Measurements from ENCODE around the gene KAZN. TPM values are rescaled to one million over a fixed set of nuclear protein-coding genes. Genes with fewer than 3 reads are reported as not detected.
"Not testable (repeated sequence)": the region's sequence is repeated elsewhere in the genome, so short reads cannot be mapped to it uniquely, and the experiment has no call there.

KAZN gene
- total and polyA plus RNA-seq, 4 donors: 7.6 to 18.8 (median 11.2) TPM

GRCh38 chr1:14959059-14959694 lies 360.7 kb downstream of the KAZN start:
- Histone ChIP-seq H3K27ac (ENCODE audit: low read depth in 1 of 2, low read length in 1 of 2) (no peak overlapping the region), H3K27me3 (ENCODE audit: control insufficient read depth in 3 of 3, insufficient read depth in 3 of 3, low read length in 2 of 3) (no peaks in the 10 kb centered on the region), H3K4me1 (ENCODE audit: control insufficient read depth in 5 of 5, insufficient read depth in 5 of 5, low read length in 5 of 5) (peaks cover 0 to 24% (median 3%) of the 10 kb centered on the region in 5 donors), H3K4me3 (no peak overlapping the region), H3K9me3 (ENCODE audit: control insufficient read depth in 4 of 4, insufficient read depth in 3 of 4, low read length in 3 of 4) (peaks cover 0 to 4% (median 0%) of the 10 kb centered on the region in 4 donors), H3K36me3 (ENCODE audit: control insufficient read depth in 4 of 4, insufficient read depth in 4 of 4, low read length in 4 of 4) (peaks cover 0 to 24% (median 19%) of the 10 kb centered on the region in 4 donors), H3K9ac (ENCODE audit: insufficient read depth in 1 of 2, low read length in 2 of 2) (no peak overlapping the region)
- 87 to 90% methylated on average over 14 of the region's 14 CpGs for WGBS, 2 donors
- no peak for TF ChIP-seq CTCF (IDR thresholded peaks at IDR 0.05; ENCODE audit: control extremely low read depth, extremely low read depth)
- DNase-seq (no peak), ATAC-seq (ENCODE audit: insufficient read depth, low FRiP score) (no peak)

GRCh38 chr1:14961661-14962267 lies 363.3 kb downstream of the KAZN start:
- WGBS, 2 donors: 83 to 91% methylated on average over 3 of the region's 3 CpGs
- DNase-seq (no peak), ATAC-seq (ENCODE audit: insufficient read depth, low FRiP score) (no peak)
- Histone ChIP-seq H3K9me3 (ENCODE audit: control insufficient read depth in 4 of 4, insufficient read depth in 3 of 4, low read length in 3 of 4) (peaks cover 0 to 4% (median 0%) of the 10 kb centered on the region in 4 donors), H3K9ac (ENCODE audit: insufficient read depth in 1 of 2, low read length in 2 of 2) (no peak overlapping the region), H3K4me1 (ENCODE audit: control insufficient read depth in 5 of 5, insufficient read depth in 5 of 5, low read length in 5 of 5) (peaks cover 0 to 15% (median 0%) of the 10 kb centered on the region in 5 donors), H3K4me3 (no peak overlapping the region), H3K27me3 (ENCODE audit: control insufficient read depth in 3 of 3, insufficient read depth in 3 of 3, low read length in 2 of 3) (no peaks in the 10 kb centered on the region), H3K27ac (ENCODE audit: low read depth in 1 of 2, low read length in 1 of 2) (no peak overlapping the region), H3K36me3 (ENCODE audit: control insufficient read depth in 4 of 4, insufficient read depth in 4 of 4, low read length in 4 of 4) (peaks cover 0 to 24% (median 19%) of the 10 kb centered on the region in 4 donors)
- TF ChIP-seq CTCF (IDR thresholded peaks at IDR 0.05; ENCODE audit: control extremely low read depth, extremely low read depth): no peak

GRCh38 chr1:14962407-14962806 lies 363.9 kb downstream of the KAZN start:
- no peak overlapping the region for H3K9ac ChIP-seq (ENCODE audit: insufficient read depth in 1 of 2, low read length in 2 of 2)
- peaks cover 0 to 4% (median 1%) of the 10 kb centered on the region in 4 donors for H3K9me3 ChIP-seq (ENCODE audit: control insufficient read depth in 4 of 4, insufficient read depth in 3 of 4, low read length in 3 of 4)
- TF ChIP-seq CTCF (IDR thresholded peaks at IDR 0.05; ENCODE audit: control extremely low read depth, extremely low read depth): no peak
- 92 to 94% methylated on average over 7 of the region's 7 CpGs for WGBS, 2 donors
- H3K27ac ChIP-seq (ENCODE audit: low read depth in 1 of 2, low read length in 1 of 2): no peak overlapping the region
- H3K4me3 ChIP-seq: no peak overlapping the region
- H3K36me3 ChIP-seq (ENCODE audit: control insufficient read depth in 4 of 4, insufficient read depth in 4 of 4, low read length in 4 of 4): peaks cover 0 to 24% (median 20%) of the 10 kb centered on the region in 4 donors
- DNase-seq: no peak
- no peaks in the 10 kb centered on the region for H3K27me3 ChIP-seq (ENCODE audit: control insufficient read depth in 3 of 3, insufficient read depth in 3 of 3, low read length in 2 of 3)
- ATAC-seq (ENCODE audit: insufficient read depth, low FRiP score): no peak
- H3K4me1 ChIP-seq (ENCODE audit: control insufficient read depth in 5 of 5, insufficient read depth in 5 of 5, low read length in 5 of 5): peaks cover 0 to 10% (median 0%) of the 10 kb centered on the region in 5 donors

GRCh38 chr1:14963791-14964710 lies 365.6 kb downstream of the KAZN start:
- H3K27me3 ChIP-seq (ENCODE audit: control insufficient read depth in 3 of 3, insufficient read depth in 3 of 3, low read length in 2 of 3); H3K27ac ChIP-seq (ENCODE audit: low read depth in 1 of 2, low read length in 1 of 2); H3K9ac ChIP-seq (ENCODE audit: insufficient read depth in 1 of 2, low read length in 2 of 2); ATAC-seq (ENCODE audit: insufficient read depth, low FRiP score); H3K4me3 ChIP-seq; H3K9me3 ChIP-seq (ENCODE audit: control insufficient read depth in 4 of 4, insufficient read depth in 3 of 4, low read length in 3 of 4); DNase-seq: not testable (repeated sequence)
- Histone ChIP-seq H3K4me1 (ENCODE audit: control insufficient read depth in 5 of 5, insufficient read depth in 5 of 5, low read length in 5 of 5) (peaks cover 0 to 12% (median 2%) of the 10 kb centered on the region in 5 donors), H3K36me3 (ENCODE audit: control insufficient read depth in 4 of 4, insufficient read depth in 4 of 4, low read length in 4 of 4) (peaks cover 0 to 25% (median 20%) of the 10 kb centered on the region in 4 donors)
- 89 to 94% methylated on average over 10 of the region's 10 CpGs for WGBS, 2 donors

All from lung (tissue), 12 donors.